PC-9 (cell line): ENCODE results near the gene SHROOM2.

ENCODE experiments used
- CTCF ChIP-seq: fragments of 200-600 bp; sonication (generic); conservative IDR thresholded peaks from 2 replicates; pipeline ENCODE4 v1.6.1; 2017; ENCODE audit warnings: mixed run types, antibody characterized with exemption, mild to moderate bottlenecking, moderate library complexity
- EZH2 ChIP-seq: fragments of 200-600 bp; sonication (generic); IDR thresholded peaks from 2 replicates; pipeline ENCODE4 v1.8.0; 2017; ENCODE audit warnings: antibody characterized with exemption, low read depth

- TF ChIP-seq CTCF (no peak), EZH2 (no peak)
Observed at GRCh38 chrX:9844936-9845577, 58.8 kb downstream of the SHROOM2 start.
